Measurements from ENCODE around the gene KIN.
A peak's percentile ranks its signal among the peaks of the same experiment; 100 is the strongest.
"Not testable (repeated sequence)": the region's sequence is repeated elsewhere in the genome, so short reads cannot be mapped to it uniquely, and the experiment has no call there.

KIN gene

DNA sequence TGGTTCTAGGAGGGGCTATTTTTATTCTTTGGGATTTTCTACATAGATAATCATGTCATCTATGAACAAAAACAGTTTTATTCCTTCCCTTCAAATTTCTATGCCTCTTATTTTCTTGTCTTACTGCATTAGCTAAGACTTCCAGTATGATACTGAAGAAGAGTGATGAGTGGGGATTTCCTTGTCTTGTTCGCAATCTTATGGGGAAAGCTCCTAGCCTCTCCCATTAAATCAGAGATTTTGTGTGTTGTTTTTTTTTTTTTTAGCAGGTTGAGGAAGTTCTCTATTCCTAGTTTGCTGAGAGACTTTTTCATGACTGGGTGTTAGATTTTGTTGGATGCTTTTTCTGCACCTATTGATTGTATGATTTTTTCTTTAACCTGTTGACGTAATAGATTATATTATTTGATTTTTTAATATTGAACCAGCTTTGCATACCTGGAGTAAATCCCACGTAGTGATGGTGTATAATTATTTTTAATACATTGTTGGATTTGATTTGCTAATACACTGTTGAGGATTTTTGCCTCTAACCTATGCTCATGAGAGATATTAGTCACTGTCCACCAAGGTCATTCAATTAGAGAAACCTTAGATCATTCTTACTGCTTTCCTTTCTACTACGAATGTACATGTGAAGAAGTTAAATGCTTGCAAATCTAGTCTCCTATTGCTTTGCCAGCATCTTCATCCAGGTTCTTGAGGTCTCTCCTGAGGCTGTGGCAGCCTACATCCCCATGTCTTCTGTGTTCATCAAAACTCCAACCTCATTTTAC, 6.6 kb upstream of the KIN start:
- no peak for DNase-seq

DNA sequence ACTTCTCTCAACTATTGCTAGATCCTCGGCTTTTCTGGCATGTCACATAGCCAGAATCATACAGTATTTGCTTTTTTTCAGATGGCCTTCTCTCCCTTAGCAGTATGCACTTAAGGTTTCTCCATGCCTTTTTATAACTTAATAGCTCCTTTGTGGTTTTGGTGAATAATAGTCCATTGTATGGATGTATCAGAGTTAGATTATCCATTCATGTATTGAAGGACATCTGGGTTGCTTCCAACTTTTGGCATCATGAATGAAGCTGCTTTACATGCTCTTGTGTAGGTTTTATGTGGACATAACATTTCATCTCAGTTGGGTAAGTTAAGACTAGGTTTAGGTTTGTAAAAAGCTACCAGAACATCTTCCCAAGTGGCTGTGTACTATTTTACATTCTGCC, 4.7 kb upstream of the KIN start:
- no peak for DNase-seq

DNA sequence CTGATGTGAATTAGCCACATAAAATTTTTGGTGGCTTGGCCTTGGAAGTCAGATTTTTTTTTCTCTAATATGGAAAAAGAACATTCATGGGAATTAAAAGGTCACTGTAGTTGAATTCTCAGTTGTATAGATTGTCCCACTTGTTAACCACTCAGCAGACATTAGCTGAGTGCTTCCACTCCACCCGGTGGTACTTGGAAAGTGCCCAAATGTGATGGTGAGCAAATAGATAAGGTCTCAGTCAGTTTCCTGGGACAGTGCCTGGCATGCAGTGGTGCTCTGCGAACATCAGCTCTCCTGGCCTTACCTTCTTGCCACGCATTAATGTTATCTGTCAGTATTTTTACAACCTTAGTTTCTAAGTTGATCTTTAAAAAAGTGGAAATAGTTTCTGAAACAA, 1.6 kb upstream of the KIN start:
- DNase-seq = no peak

DNA sequence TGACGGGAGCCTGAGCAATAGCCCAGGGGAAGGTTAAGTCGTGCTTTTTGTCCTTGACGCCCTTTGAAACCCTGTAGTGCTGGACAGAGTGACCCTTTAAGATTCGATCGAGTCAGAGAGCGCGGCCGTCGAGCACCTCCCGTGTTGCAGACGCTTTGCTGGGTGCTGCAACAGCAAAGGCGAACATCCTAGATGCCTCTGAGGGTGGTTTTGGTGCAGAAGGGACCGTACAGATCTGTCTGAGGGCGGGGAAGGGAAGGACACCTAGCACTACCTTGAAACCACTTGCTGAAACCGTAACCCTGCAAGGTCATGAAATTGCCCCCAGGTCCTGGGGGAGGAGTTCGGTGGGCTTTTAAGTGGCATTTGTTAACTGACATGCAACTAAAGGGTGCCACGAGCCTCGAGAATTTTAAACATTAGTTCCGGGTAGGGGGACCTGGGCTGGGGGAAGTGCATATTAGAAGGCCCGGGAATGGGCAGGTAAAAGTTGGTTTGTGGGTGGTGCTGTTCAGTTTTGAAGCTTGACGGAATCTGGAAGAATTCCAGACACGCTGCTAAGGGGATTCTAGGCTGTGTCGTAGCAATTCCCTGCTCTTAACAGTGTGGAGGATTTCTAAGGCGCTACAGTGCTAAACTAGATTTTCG, 970 bp upstream of the KIN start:
- DNase-seq = no peak

DNA sequence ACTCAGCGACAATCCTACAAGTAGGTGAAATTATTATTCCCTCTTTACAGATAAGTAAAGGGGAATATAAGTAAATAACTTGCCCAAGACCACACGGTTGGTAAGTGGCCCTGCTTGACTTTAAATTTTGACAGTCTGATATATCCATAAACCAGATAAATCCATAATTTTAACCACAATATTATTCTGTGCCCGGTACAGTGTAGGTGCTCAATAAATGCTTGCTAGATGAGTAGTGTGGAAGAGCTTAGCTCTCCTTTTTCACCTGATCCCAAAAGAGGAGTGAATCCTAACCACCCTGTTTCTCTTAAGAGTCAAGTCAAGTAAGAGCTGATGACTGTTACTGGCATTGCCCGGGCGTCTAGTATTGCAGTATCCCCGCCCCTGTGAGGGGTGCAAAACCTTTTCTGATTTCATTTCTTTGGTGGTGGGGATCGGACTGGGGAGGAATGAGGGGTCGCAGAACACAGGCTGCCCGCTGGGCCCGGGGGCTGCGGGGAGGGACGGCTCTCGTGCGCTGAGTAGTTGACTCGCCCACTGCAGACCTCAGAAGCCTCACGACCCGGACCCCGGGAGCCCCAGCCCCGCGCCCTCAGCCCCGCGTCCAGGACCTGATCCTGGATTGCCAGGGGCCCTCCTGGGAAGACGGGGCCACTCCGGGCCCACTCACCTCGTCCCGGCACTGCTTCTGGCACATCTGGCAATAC, 490 bp downstream of the KIN start:
- no peak for DNase-seq

DNA sequence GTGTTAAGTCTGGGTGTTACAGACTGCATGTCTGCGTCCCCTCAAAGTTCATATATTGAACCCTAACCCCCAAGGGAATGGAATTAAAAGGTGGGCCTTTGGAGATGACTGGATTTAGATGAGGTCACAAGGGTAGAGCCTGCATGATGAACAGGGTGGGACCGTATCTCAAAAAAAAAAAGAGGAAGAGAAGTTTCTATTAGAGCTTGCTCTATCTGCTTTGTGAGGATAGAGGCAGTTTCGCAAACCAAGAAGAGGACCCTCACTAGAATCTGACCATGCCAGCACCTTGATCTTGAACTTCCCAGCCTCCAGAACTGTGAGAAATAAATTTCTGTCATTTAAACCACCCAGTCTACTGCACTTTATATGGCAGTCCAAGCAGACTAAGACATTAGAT, 1.4 kb downstream of the KIN start:
- DNase-seq = no peak

DNA sequence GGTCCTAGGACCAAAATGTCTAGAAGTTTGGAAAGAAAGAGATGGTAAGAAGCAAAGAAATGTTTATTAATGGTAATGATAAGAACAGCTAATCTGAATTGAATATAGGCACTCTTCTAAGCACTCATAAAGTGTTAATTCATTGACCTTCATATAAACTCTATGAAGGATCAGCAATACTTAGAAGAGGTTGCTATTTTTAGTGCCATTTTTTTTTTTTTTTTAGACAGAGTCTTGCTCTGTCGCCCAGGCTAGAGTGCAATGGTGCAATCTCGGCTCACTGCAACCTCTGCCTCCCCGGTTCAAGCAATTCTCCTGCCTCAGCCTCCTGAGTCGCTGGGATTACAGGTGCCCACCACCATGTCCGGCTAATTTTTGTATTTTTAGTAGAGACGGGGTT, 5.6 kb downstream of the KIN start:
- not testable (repeated sequence) for DNase-seq

DNA sequence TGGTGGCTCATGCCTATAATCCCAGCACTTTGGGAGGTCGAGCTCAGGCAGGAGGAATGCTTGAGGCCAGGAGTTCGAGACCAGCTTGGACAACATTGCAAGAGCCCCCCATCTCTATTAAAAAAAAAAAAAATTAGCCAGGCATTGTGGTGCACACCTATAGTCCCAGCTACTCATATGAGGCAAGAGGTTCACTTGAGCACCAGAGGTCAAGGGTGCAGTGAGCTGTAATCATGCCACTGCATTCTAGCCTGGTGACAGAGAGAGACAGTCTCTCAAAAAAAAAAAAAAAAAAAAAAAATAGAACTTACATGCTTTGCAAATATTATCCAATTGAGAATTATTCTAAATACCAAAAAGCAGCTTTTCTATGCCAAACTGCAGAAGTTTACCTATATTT, 11.0 kb downstream of the KIN start:
- DNase-seq = no peak

DNA sequence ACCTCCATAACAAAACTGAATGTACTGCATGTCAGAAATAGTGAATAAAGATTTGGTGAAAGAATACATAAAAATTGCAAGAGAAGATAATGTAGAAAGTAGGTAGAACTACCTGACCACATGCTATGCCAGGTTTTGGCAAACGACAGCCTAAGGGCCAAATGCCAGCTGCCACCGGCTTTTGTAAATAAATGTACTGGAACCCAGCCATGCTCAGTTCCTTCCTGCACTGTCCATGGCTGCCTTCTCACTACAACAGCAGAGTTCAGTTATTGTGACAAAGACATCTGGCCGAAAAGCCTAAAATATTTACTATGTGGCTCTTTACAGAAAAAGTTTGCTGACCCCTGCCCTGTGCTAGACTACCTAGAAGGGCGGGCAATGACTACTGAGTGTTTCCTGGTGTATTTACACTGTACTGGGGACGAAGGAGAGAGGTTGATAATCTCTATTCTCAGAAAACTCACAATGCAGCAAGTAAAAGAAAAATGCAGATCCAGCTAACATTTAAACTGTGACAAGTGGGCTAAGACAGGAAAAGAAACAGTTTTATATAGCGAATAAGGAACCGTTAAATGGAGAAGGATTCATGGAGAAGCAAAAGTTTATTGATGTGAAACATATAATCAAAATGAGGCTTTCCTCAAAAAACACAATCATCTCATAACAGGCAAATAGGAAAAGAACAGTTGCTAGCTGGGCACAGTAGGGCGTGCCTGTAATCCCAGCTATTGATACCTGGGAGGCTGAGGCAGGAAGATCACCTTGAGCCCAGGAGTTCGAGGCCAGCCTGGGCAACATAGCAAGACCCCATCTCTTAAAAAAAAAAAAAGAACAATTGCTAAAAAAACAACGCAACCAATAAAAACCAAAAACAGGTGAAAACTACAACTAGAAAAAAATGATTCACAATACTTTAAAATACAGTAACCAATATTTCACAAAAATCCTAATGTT, 13.7 kb downstream of the KIN start:
- DNase-seq = peak; percentile 25

DNA sequence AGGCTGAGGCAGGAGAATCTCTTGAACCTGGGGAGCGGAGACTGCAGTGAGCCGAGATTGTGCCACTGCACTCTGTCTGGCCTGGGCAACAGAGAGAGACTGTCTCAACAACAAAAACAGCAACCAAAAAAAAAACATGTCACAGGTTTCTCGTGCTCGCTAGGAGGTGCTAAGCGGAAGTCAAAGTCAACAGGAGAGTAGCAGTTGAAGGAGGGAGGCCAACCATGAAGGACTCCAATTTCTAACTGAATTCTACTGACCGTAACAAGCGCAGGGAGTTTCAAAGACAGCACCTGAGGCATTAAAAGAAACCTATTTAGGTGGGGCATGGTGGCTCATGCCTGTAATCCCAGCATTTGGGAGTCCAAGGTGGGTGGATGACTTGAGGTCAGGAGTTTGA, 19.4 kb downstream of the KIN start:
- DNase-seq = no peak

DNA sequence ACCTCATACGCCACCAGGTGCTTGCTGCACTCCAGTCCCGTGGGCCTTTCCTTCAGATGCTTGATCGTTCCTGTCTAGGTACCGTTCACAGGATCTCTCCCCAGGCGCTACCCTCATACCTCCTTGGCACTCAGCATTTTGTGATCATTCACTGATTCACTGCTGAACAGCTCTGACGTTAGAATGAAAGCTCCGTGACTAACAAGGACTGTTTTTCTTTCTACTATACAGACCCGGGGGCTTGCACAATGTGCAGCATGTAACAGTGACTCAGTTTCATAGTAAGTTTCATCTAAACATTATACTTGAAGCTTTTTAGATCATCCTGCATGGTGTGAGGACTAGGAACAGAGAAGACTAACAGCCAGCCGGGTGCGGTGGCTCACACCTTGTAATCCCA, 20.6 kb downstream of the KIN start:
- DNase-seq = no peak

DNA sequence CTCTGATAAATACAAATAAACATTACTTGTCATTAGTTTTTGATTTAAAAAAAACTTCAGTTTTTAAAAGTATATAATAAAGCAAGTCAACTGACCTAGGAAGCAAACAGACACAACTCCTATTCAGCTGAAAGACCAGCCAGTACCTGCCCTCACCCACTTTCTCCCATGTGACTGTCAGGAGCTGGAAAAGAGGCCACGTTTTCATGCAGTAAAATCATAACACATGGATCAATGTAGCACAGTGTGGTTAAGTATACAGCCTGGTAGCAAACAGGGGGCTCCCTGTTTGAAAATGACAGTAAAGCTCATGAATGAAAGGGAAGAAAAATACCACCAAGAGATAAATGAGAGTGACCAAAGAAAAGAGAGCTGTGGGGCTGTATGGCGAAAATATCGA, 21.6 kb downstream of the KIN start:
- DNase-seq = no peak

DNA sequence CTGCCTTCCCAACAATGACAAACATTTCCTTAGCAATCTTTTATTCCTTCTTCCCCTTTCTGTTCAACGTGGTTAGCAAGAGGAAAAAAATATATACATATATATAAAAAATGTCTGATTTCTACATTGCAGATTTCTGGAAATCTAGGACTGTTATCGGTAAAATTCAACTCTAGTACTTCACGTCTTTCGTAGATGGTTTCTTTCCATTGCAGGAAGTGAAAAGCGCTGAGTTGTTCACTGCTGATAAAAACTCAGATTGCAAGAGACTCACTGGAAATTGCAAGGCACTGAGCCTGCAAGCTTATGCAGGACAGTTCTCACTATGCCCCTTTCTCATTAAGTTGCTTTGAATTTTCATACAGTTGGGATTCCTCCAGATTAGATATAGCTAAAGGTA, 23.9 kb downstream of the KIN start:
- DNase-seq = no peak

DNA sequence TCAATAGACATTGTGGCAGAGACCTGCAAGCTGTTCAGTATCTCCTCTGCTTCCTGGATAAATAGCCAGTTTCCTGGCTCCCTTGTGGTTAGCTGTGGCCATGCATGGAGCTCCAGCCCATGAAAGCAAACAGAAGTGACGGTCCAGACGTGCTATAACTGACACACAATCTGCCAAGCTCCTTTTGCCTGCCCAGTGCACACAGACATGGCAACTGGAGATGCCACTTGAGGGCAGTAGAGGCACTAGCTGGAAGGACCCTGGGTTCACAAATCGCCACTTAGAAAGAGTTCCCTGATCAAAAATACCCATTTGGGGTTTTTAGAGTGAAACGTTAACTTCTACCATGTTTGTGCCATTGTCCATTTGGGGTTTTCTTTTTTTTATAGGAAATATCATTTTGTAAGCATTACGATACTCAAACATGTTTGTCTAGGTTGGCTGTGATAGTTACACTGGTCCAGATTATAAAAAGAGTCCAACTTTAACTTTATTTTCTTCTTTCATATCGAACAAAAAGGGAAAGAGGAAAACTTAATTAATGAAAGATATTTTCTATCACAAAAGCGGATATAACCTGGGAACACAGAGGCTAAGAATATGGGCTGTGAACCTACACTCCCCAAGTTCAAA, 31.3 kb downstream of the KIN start:
- DNase-seq = no peak

DNA sequence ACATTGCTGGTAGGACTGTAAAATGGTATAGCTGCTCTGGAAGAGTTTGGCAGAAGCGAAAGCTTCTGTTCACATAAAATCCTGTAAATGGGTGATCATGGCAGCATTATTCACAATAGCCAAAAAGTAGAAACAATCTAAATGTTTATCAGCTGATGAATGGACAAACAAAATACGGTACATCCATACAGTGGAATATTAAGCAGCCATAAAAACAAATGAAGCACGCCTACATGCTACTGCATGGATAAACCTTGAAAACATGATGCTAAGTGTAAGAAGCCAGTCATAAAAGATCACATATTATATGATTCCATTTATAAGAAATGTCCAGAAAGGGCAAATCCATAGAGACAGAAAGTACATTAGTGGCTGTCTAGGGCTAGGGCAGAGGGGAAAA, 32.7 kb downstream of the KIN start:
- no peak for DNase-seq

DNA sequence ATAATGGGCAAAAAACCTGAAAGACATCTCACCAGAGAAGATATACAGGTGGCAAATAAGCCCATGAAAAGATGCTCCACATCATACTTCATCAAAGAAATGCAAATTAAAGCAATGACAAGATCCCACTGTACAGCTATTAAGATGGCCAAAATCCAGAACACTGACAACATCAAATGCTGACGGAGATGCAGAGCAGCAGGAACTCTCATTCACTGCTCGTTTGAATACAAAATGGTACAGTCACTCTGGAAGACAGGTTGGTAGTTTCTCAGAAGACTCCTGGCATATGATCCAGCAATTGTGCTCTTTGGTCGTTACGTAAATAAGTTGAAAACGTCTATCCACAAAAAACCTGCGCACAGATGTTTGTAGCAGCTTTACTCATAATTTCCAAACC, 35.5 kb downstream of the KIN start:
- no peak for DNase-seq

DNA sequence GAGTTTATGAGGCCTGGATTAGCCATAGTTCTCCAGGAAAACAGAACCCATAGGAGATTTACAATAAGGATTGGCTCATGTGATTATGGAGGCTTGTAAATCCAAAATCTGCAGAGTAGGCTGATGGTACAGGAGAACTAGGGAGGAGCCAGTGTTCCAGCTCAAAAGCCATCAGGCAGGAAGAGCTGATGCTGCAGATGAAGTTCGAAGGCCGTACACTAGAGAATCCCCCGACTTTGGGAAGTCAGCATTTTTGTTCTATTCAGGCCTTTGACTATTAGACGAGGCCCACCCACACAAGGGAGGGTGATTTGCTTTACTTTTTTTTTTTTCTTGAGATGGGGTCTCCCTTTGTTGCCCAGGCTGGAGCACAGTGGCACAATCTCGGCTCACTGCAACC, 37.6 kb downstream of the KIN start:
- no peak for DNase-seq

DNA sequence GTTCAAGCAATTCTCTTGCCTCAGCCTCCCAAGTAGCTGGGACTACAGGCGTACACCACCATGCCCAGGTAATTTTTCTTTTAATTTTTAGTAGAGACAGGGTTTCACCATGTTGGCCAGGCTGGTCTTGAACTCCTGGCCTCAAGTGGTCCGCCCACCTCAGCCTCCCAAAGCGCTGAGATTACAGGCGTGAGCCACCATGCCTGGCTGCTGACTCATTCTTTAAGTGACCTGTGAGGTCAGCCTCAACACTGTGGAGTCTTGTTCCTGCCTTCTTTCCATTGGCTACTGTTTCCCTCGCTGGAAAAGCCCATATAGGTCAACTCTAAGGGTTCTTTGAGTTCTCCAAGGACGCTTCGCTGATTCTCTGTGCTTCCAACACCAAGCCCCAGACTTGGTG, 39.2 kb downstream of the KIN start:
- DNase-seq = not testable (repeated sequence)

DNA sequence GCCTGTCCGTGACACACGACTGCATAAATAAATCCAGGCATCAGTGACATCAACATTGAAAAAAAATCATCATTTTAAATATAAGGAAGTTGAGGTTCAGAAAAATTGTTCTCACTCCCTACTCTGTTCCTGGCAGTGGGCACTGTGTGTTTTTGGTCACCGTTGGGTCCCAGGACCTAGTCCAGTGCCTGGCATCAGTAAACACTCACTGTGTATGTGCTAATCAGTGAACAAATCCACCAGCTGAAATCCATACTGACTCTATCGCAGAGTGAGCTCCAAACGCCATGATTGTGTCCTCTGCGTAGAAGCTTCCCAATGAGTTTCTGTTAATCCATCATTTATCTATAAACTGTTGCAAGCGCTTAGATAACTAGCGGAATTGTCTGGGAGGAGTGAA, 43.5 kb downstream of the KIN start:
- DNase-seq = no peak

DNA sequence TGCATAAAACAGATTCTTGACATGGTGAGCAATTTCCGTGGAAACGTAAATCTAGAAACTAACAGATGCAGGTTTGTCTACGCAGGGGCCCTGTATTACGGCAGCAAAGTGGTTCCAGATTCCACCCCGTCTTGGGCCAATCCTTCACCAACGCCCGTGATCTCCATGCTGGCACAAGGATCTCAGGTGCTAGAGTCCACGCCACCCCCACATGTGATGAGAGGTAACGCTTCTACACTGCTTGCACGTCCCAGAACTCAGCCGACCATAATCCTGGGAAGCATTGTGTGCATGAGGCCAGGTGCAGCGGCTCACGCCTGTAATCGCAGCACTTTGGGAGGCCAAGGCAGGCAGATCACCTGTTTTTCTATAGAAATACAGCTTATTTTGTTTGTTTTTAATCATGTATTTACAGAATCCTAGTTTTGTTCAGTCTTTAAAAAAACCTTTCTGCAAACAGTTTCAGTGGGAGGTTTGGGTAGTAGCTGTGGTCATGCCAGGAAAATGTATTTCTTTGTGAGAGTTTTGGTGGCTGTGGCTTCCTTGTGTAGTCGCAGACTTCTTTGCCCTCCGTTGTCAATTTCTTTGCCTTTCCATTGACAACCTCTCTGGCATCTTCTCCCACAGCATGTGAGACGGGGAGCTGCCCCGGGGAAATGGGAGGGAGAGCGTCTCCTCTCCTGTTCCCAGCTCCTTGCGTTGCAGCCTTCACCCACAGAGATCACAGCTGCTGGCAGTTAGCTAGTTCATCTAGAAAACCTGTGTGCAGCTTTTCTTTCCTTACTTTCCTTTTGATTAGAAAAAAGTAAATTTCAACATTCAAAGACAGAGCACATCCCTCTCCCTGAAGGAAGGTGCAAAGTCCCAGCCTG, 49.0 kb downstream of the KIN start:
- DNase-seq = no peak

DNA sequence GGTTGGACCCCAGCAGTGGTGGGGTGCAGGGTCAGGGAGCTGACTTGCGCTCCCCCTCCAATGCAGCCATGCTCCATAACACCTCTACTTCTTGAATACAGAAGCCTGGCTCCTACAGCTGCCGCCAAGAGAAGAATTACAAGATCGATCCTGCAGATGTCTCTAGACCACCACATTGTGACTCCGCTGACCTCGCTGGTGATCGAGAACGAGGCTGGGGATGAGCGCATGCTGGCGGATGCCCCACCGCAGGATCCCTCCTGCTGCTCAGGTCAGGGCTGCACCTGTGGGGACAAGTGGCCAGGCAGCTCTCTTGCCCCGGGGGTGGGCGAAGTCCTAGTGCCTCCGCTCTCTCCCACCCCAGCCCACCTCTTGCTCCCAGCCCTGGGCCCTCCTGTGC, 53.0 kb downstream of the KIN start:
- no peak for DNase-seq
